ENCODE results near the gene GNAO1. TPM values are rescaled to one million over a fixed set of nuclear protein-coding genes. Genes with fewer than 3 reads are reported as not detected.

Gene GNAO1
- polyA plus RNA-seq, 1 donor (not counting 4 experiments of a cell fraction or from before 2014, with no cell fraction given): 0.13 TPM

DNA sequence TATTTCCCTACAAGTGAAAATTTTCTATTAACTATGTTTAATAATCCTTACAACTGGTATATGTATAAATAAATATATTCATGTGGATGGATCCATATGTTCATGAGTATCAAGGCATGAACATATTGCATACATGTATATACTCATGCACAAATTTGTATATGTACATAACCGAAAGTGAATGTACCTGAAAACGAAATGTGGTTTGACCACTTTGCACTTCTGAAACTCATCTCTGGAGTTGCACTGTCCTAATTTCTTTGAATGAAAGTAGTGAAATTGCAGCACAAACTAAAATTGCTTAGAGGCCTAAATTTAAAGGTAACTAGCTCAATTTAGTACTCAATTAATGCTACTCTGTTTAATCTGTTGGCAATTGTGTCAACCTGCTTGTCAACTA is 27.4 kb upstream of the GNAO1 start:
- H3K4me2 ChIP-seq (ENCODE audit: control insufficient read depth, extremely low read depth, insufficient read depth, low read depth, low read length): no peak overlapping the region
- DNase-seq (ENCODE audit: low read depth, low spot score) (no peak), FAIRE-seq (no peak)
- H3K9me3 ChIP-seq (ENCODE audit: control insufficient read depth, low read depth, low read length): no peaks in the 10 kb centered on the region
- no peak overlapping the region for H2AFZ ChIP-seq (ENCODE audit: control insufficient read depth, low read length)
- H3K27me3 ChIP-seq (ENCODE audit: control insufficient read depth, extremely low read depth, insufficient read depth, low read length): no peaks in the 10 kb centered on the region
- dilution Hi-C loops (cut with MboI; ENCODE audit: extremely low pct_ligation_motif_present, low sequenced_read_pairs): no loop called here
- TF ChIP-seq EZH2 (IDR thresholded peaks at IDR 0.05; ENCODE audit: low read length): no peak
- TF ChIP-seq, protein P1, sequence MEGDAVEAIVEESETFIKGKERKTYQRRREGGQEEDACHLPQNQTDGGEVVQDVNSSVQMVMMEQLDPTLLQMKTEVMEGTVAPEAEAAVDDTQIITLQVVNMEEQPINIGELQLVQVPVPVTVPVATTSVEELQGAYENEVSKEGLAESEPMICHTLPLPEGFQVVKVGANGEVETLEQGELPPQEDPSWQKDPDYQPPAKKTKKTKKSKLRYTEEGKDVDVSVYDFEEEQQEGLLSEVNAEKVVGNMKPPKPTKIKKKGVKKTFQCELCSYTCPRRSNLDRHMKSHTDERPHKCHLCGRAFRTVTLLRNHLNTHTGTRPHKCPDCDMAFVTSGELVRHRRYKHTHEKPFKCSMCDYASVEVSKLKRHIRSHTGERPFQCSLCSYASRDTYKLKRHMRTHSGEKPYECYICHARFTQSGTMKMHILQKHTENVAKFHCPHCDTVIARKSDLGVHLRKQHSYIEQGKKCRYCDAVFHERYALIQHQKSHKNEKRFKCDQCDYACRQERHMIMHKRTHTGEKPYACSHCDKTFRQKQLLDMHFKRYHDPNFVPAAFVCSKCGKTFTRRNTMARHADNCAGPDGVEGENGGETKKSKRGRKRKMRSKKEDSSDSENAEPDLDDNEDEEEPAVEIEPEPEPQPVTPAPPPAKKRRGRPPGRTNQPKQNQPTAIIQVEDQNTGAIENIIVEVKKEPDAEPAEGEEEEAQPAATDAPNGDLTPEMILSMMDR (optimal IDR thresholded peaks at IDR 0.05 in 1 of 3, IDR thresholded peaks at IDR 0.05 in 1 of 3, conservative IDR thresholded peaks at IDR 0.05 in 1 of 3; ENCODE audit: extremely low read depth in 1 of 3, insufficient read depth in 2 of 3, low read length in 3 of 3): no peak
- no peak overlapping the region for H3K4me3 ChIP-seq (ENCODE audit: control insufficient read depth in 2 of 3, extremely low read depth in 1 of 3, insufficient read depth in 2 of 3, low read depth in 1 of 3, low read length in 3 of 3)
- no peaks in the 10 kb centered on the region for H3K9me1 ChIP-seq (ENCODE audit: control insufficient read depth, extremely low read depth, insufficient read depth, low read length)
- no peak overlapping the region for H3K27ac ChIP-seq (ENCODE audit: control insufficient read depth, insufficient read depth, low read length)
- no peaks in the 10 kb centered on the region for H4K20me1 ChIP-seq (ENCODE audit: control insufficient read depth, extremely low read depth, insufficient read depth, low read length)
- H3K4me1 ChIP-seq (ENCODE audit: control insufficient read depth, extremely low read depth, insufficient read depth, low read length): no peaks in the 10 kb centered on the region
- no peaks in the 10 kb centered on the region for H3K79me2 ChIP-seq (ENCODE audit: control insufficient read depth, insufficient read depth, low read length)
- H3K9ac ChIP-seq (ENCODE audit: control insufficient read depth, extremely low read depth, insufficient read depth, low read length): no peak overlapping the region
- H3K36me3 ChIP-seq (ENCODE audit: control insufficient read depth in 2 of 2, extremely low read depth in 1 of 2, insufficient read depth in 2 of 2, low read length in 2 of 2): no peaks in the 10 kb centered on the region

DNA sequence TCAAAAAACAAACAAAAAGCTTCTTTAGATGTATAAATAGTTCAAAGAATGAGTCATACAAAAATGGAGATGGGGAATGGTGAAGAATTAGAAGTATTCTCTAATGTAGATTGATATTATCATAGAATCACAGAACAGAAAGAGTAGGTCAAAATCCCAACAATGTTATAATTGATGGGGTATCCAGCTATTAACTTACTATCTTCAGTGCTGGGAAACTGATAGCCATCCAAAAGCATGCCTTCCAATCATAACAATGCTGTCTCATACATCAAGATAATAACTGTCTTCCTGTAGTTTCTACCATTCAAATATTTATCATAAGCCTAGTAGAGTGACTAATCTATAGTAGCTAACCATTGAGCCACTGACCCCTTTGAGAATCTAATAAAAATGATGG is 26.7 kb upstream of the GNAO1 start:
- H3K9me1 ChIP-seq (ENCODE audit: control insufficient read depth, extremely low read depth, insufficient read depth, low read length): no peaks in the 10 kb centered on the region
- no peaks in the 10 kb centered on the region for H3K9me3 ChIP-seq (ENCODE audit: control insufficient read depth, low read depth, low read length)
- H3K36me3 ChIP-seq (ENCODE audit: control insufficient read depth in 2 of 2, extremely low read depth in 1 of 2, insufficient read depth in 2 of 2, low read length in 2 of 2): no peaks in the 10 kb centered on the region
- H3K27ac ChIP-seq (ENCODE audit: control insufficient read depth, insufficient read depth, low read length): no peak overlapping the region
- H3K4me2 ChIP-seq (ENCODE audit: control insufficient read depth, extremely low read depth, insufficient read depth, low read depth, low read length): no peak overlapping the region
- H3K27me3 ChIP-seq (ENCODE audit: control insufficient read depth, extremely low read depth, insufficient read depth, low read length): no peaks in the 10 kb centered on the region
- H4K20me1 ChIP-seq (ENCODE audit: control insufficient read depth, extremely low read depth, insufficient read depth, low read length): no peaks in the 10 kb centered on the region
- H3K9ac ChIP-seq (ENCODE audit: control insufficient read depth, extremely low read depth, insufficient read depth, low read length): no peak overlapping the region
- no peak overlapping the region for H2AFZ ChIP-seq (ENCODE audit: control insufficient read depth, low read length)
- DNase-seq (ENCODE audit: low read depth, low spot score) (no peak), FAIRE-seq (no peak)
- dilution Hi-C loops (cut with MboI; ENCODE audit: extremely low pct_ligation_motif_present, low sequenced_read_pairs): no loop called here
- no peak for TF ChIP-seq EZH2 (IDR thresholded peaks at IDR 0.05; ENCODE audit: low read length)
- TF ChIP-seq, protein P1 (optimal IDR thresholded peaks at IDR 0.05 in 1 of 3, IDR thresholded peaks at IDR 0.05 in 1 of 3, conservative IDR thresholded peaks at IDR 0.05 in 1 of 3; ENCODE audit: extremely low read depth in 1 of 3, insufficient read depth in 2 of 3, low read length in 3 of 3): no peak
- H3K79me2 ChIP-seq (ENCODE audit: control insufficient read depth, insufficient read depth, low read length): no peaks in the 10 kb centered on the region
- H3K4me1 ChIP-seq (ENCODE audit: control insufficient read depth, extremely low read depth, insufficient read depth, low read length): no peaks in the 10 kb centered on the region
- no peak overlapping the region for H3K4me3 ChIP-seq (ENCODE audit: control insufficient read depth in 2 of 3, extremely low read depth in 1 of 3, insufficient read depth in 2 of 3, low read depth in 1 of 3, low read length in 3 of 3)

Measured in keratinocyte (primary cell).